Spleen (tissue), 11 donors: ENCODE data around the gene C19orf73. TPM values are rescaled to one million over a fixed set of nuclear protein-coding genes. Genes with fewer than 3 reads are reported as not detected.
A peak's percentile ranks its signal among the peaks of the same experiment; 100 is the strongest.

Experiments used
- DNase-seq: peaks from one replicate; pipeline ENCODE4 v3.0.0-alpha.2; 2020
- H3K27ac ChIP-seq, 8 donors: fragments of 200-600 bp; sonication (generic) in 7 of 8; 1 replicate in 4 of 8; 2 replicates in 4 of 8; pipeline versions ENCODE4 v1.5.0 to v1.8.0; 2016 to 2021; ENCODE audit warnings: inconsistent platforms in 4 of 8, mild to moderate bottlenecking in 4 of 8, moderate library complexity in 1 of 8
- H3K27me3 ChIP-seq, 7 donors: fragments of 200-600 bp; sonication (generic) in 6 of 7; replicated peaks in 1 of 7; 1 replicate in 4 of 7; 2 replicates in 3 of 7; pipeline versions ENCODE4 v1.5.0 to v1.8.0; 2016 to 2021; ENCODE audit warnings: inconsistent platforms in 3 of 7, mild to moderate bottlenecking in 1 of 7
- H3K36me3 ChIP-seq, 6 donors: fragments of 200-600 bp; sonication (generic) in 5 of 6; 1 replicate in 4 of 6; 2 replicates in 2 of 6; pipeline versions ENCODE4 v1.5.0 to v1.8.0; 2016 to 2021; ENCODE audit warnings: inconsistent platforms in 2 of 6
- H3K4me1 ChIP-seq, 6 donors: fragments of 200-600 bp; sonication (generic) in 5 of 6; 1 replicate in 3 of 6; 2 replicates in 3 of 6; pipeline versions ENCODE4 v1.5.0 to v1.8.0; 2016 to 2021; ENCODE audit warnings: inconsistent platforms in 3 of 6
- H3K4me3 ChIP-seq, 8 donors: fragments of 200-600 bp; sonication (generic) in 7 of 8; 1 replicate in 4 of 8; 2 replicates in 4 of 8; pipeline versions ENCODE4 v1.5.0 to v1.8.0; 2016 to 2021; ENCODE audit warnings: inconsistent platforms in 4 of 8, mild to moderate bottlenecking in 4 of 8, moderate library complexity in 2 of 8
- H3K9me3 ChIP-seq, 8 donors: fragments of 200-600 bp; sonication (generic) in 7 of 8; 1 replicate in 4 of 8; 2 replicates in 4 of 8; pipeline versions ENCODE4 v1.5.0 to v1.8.0; 2016 to 2021; ENCODE audit warnings: inconsistent platforms in 4 of 8
- POLR2A ChIP-seq, 3 donors: fragments of 450-650 bp; IDR thresholded peaks; one replicate each; pipeline ENCODE4 v1.5.1; 2017; ENCODE audit warnings: antibody characterized with exemption in 3 of 3, mild to moderate bottlenecking in 1 of 3
- POLR2AphosphoS5 ChIP-seq, 3 donors: sonication (generic); formaldehyde crosslinking; IDR thresholded peaks; one replicate each; pipeline ENCODE4 v1.5.1; 2017; ENCODE audit warnings: antibody characterized with exemption in 3 of 3
- WGBS, 5 donors: extraction: QIAGEN DNeasy Blood & Tissue Kit in 3 of 5; methylation state at CpG; one replicate each; pipeline versions ENCODE4 v1.1.5 to v1.1.7; 2013 to 2018; 5-methylcytosine and 5-hydroxymethylcytosine counted together
- intact Hi-C: fragments of 100-400 bp; cut with DNase I; formaldehyde crosslinking; loops from one replicate; pipeline ENCODE4 v1.15.0; 2023; ENCODE audit warnings: low total_unique reads
- polyA plus RNA-seq, 3 donors: library from polyadenylated mRNA; stranded (reverse); fragments of 200-250 nt; gene quantifications; one replicate each; pipeline ENCODE4 v1.2.1, GENCODE V29; 2013
- total RNA-seq, 7 donors: library from RNA; depleted of rRNA in 3 of 7; stranded (reverse); fragments of >200 nt in 3 of 7; fragmentation: NEBNext Ultra II Directional in 4 of 7; extraction: Animal tissue kit (Norgen Biotek cat#: 25700) in 4 of 7; gene quantifications; one replicate each; pipeline versions ENCODE4 v1.1.0 to v1.2.1, GENCODE V29; 2016 to 2021
- TF ChIP-seq, protein P1 (sequence below), 11 experiments: fragments of 200-600 bp in 7 of 11; fragments of 450-650 bp in 4 of 11; sonication (generic) in 4 of 11; IDR thresholded peaks in 8 of 11; conservative IDR thresholded peaks in 3 of 11; 1 replicate in 7 of 11; 2 replicates in 4 of 11; pipeline versions ENCODE4 v1.4.0 to v1.8.0; 2016 to 2021; ENCODE audit warnings: antibody characterized with exemption in 11 of 11, inconsistent platforms in 4 of 11, mild to moderate bottlenecking in 1 of 11
- donor health status: healthy with polysubstance abuse.
- donor health status: DM: no; HTN: no; CAD: no; lungs with moderate emphysema.
- donor health status: DM: no; HTN: no; CAD: no.
- donor health status: Bipolar disorder and iron deficiency.
- donor health status: healthy.
- donor health status: DM: no; HTN: no; CAD: no.
- donor health status: DM: yes; HTN: yes; CAD: no.

Gene C19orf73
- total and polyA plus RNA-seq, 10 donors, result 0.70 to 5.5 (median 1.8) TPM; not detected in 1

DNA sequence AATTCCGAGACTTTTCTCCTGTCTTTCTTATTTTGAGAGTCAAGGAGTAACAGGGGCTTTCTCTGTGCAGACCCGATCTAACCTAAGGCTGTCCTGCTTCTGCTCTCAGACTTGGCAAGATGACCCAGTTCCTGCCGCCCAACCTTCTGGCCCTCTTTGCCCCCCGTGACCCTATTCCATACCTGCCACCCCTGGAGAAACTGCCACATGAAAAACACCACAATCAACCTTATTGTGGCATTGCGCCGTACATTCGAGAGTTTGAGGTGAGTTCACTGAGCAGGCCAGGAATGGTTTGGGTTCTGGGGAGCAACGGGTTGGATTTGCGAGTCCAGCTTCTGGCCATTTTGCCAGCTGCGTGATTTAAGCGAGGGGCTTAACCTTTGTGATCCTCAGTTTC is 32.6 kb downstream of the C19orf73 start:
- intact Hi-C loops, result no loop called here
- peak overlapping the region; percentile 75 to 99 (median 95) for H3K4me3 ChIP-seq
- peaks cover 21 to 60% (median 41%) of the 10 kb centered on the region in 6 donors for H3K4me1 ChIP-seq
- no peaks in the 10 kb centered on the region for H3K9me3 ChIP-seq
- DNase-seq, result no peak
- peaks cover 2 to 50% (median 35%) of the 10 kb centered on the region in 6 donors for H3K36me3 ChIP-seq
- H3K27ac ChIP-seq, result peak overlapping the region in 5 of 8 donors; percentile 89 to 96 (median 93)
- H3K27me3 ChIP-seq, result no peaks in the 10 kb centered on the region
- TF ChIP-seq, protein P1, sequence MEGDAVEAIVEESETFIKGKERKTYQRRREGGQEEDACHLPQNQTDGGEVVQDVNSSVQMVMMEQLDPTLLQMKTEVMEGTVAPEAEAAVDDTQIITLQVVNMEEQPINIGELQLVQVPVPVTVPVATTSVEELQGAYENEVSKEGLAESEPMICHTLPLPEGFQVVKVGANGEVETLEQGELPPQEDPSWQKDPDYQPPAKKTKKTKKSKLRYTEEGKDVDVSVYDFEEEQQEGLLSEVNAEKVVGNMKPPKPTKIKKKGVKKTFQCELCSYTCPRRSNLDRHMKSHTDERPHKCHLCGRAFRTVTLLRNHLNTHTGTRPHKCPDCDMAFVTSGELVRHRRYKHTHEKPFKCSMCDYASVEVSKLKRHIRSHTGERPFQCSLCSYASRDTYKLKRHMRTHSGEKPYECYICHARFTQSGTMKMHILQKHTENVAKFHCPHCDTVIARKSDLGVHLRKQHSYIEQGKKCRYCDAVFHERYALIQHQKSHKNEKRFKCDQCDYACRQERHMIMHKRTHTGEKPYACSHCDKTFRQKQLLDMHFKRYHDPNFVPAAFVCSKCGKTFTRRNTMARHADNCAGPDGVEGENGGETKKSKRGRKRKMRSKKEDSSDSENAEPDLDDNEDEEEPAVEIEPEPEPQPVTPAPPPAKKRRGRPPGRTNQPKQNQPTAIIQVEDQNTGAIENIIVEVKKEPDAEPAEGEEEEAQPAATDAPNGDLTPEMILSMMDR (IDR thresholded peaks at IDR 0.05 in 8 of 11, conservative IDR thresholded peaks at IDR 0.05 in 3 of 11), result no peak
- TF ChIP-seq POLR2AphosphoS5 (IDR thresholded peaks at IDR 0.05) (no peak), POLR2A (IDR thresholded peaks at IDR 0.05) (no peak)
- 47 to 57% (median 55%) methylated on average over 11 of the region's 11 CpGs for WGBS, 5 donors

GRCh38 chr19:49085868-49086232 is 33.1 kb downstream of the C19orf73 start:
- Histone ChIP-seq H3K4me3 (peak overlapping the region; percentile 75 to 99 (median 95)), H3K4me1 (peaks cover 21 to 58% (median 41%) of the 10 kb centered on the region in 6 donors), H3K9me3 (no peaks in the 10 kb centered on the region), H3K36me3 (peaks cover 2 to 46% (median 31%) of the 10 kb centered on the region in 6 donors), H3K27ac (peak overlapping the region; percentile 86 to 96 (median 92)), H3K27me3 (no peaks in the 10 kb centered on the region)
- intact Hi-C loops, result no loop called here
- TF ChIP-seq, protein P1 (IDR thresholded peaks at IDR 0.05 in 8 of 11, conservative IDR thresholded peaks at IDR 0.05 in 3 of 11), result no peak
- TF ChIP-seq POLR2AphosphoS5 (IDR thresholded peaks at IDR 0.05) (no peak), POLR2A (IDR thresholded peaks at IDR 0.05) (no peak)
- no peak for DNase-seq
- WGBS, 5 donors, result 1 to 2% (median 1%) methylated on average over 14 of the region's 14 CpGs

- DNase-seq, result peak; percentile 100
- WGBS, 5 donors, result 0 to 1% (median 0%) methylated on average over 69 to 89 of the region's 89 CpGs
- TF ChIP-seq, protein P1 (IDR thresholded peaks at IDR 0.05 in 8 of 11, conservative IDR thresholded peaks at IDR 0.05 in 3 of 11), result peak in 6 of 11 experiments; percentile 3 to 62 (median 32)
- TF ChIP-seq POLR2AphosphoS5 (IDR thresholded peaks at IDR 0.05) (peak; percentile 97 to 98 (median 97)), POLR2A (IDR thresholded peaks at IDR 0.05) (peak; percentile 54 to 87 (median 72))
- Histone ChIP-seq H3K27me3 (no peaks in the 10 kb centered on the region), H3K9me3 (no peaks in the 10 kb centered on the region), H3K27ac (peak within 1 kb of the TSS; percentile 86 to 96 (median 92)), H3K4me3 (peak within 1 kb of the TSS; percentile 75 to 99 (median 95)), H3K4me1 (peaks cover 21 to 52% (median 41%) of the 10 kb centered on the region in 6 donors), H3K36me3 (peaks cover 0 to 40% (median 24%) of the 10 kb centered on the region in 6 donors)
- intact Hi-C loops, result no loop called here
Measured at GRCh38 chr19:49085020-49085867, 33.7 kb downstream of the C19orf73 start, which contains the start of gene SNRNP70. Gene SNRNP70 (plus strand): TSS chr19:49085451. CDS start chr19:49086415, 964 bp downstream.
